ENCODE measurements around the gene ACRBP. TPM values are rescaled to one million over a fixed set of nuclear protein-coding genes. Genes with fewer than 3 reads are reported as not detected.
A peak's percentile ranks its signal among the peaks of the same experiment; 100 is the strongest.

ACRBP gene
- total and polyA plus RNA-seq, 3 donors from 2014 or later, result 172 to 715 (median 241) TPM

DNA sequence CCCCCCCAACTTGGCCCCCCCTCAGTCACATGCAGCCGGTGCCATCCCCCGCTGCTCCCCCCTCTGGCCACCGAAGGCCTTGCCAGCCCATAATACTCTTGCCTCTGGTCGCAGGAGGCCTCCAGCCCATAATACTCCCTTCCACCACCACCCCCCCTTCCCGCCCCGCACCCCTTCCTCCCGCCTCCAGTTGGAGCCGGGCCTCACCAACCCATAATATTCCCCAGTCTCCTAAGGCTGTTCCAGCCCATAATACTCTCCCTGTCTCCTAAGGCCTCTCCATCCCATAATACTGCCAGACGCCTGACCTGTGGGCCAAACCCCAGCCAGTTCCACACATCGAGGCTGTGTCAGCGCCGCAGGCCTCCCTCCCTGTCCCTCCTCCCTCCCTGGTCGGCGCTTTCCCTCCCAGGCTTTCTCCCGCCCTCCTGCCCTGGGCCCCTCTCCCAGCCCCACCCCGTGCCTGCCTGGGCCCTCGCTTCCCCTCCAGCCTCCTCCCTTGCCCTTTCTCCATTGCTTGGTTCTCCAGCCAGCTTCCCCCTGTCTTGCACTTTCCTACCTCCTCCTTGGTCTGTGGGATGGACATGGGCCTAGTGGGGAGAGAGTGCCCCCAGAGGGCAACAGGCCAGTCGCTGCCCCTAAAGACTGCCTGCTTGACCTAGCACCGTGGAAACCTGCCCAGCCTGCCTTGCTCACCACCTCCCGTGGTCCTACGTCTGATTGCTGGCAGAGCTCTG, 33.3 kb downstream of the ACRBP start:
- intact Hi-C loops (cut with DNase I; ENCODE audit: low total_unique reads), result no loop called here
- 2 to 3% methylated on average over 15 to 21 of the region's 21 CpGs for WGBS, 2 donors
- peak; percentile 96 for DNase-seq
- TF ChIP-seq POLR2A (IDR thresholded peaks at IDR 0.05), result no peak
- peak in 2 of 3 experiments; percentile 13 to 17 for TF ChIP-seq CTCF (IDR thresholded peaks at IDR 0.05)
- peak overlapping the region in 1 of 2 donors; percentile 53 for H3K4me3 ChIP-seq
- H3K4me1 ChIP-seq, result peaks cover 28% of the 10 kb centered on the region
- H3K27me3 ChIP-seq, result no peaks in the 10 kb centered on the region
- no peaks in the 10 kb centered on the region for H3K36me3 ChIP-seq (ENCODE audit: low read depth, missing control alignments)
- no peaks in the 10 kb centered on the region for H3K9me3 ChIP-seq
- H3K27ac ChIP-seq, result peak overlapping the region; percentile 85 to 88

DNA sequence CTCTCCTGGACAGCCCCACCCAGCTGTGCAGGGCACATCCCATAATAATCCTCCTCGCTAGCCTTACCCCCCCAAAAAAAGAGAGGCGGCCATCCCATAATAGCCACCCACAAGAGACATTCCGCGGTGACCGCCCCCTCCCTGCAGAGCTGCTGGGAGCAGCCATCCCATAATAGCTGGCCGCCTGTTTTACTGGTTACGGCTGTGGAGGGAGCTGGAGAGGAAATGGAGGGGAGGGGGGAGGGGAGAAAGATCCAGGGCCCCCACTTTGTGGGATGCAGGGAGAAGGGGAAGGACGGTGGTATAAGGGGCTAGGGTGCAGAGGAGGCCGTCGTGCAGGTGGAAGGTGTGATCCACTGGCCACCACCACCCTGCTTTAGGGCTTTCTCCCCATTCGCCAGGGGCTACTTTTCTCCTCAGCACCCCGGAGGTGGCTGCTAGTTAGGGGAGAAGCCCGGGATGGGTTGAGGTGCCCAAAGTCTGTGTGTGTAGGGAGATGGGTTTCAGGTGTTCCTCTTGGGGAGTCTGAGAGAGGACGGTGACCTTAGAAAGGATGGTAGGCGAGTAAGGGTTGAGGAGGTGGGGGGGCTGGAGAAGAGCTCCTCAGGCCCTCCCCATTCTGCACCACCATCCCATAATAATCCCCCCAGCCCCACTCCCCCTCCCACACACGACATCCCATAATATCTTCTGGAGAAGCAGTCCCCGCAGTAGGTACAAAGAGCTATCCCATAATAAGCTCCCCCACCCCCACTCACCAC, 34.0 kb downstream of the ACRBP start:
- H3K27ac ChIP-seq, result peak overlapping the region; percentile 85 to 88
- no peaks in the 10 kb centered on the region for H3K36me3 ChIP-seq (ENCODE audit: low read depth, missing control alignments)
- intact Hi-C loops (cut with DNase I; ENCODE audit: low total_unique reads), result no loop called here
- H3K4me3 ChIP-seq, result peak overlapping the region; percentile 31 to 53
- H3K9me3 ChIP-seq, result no peaks in the 10 kb centered on the region
- H3K4me1 ChIP-seq, result peaks cover 28% of the 10 kb centered on the region
- H3K27me3 ChIP-seq, result no peaks in the 10 kb centered on the region
- TF ChIP-seq POLR2A (IDR thresholded peaks at IDR 0.05) (no peak), CTCF (IDR thresholded peaks at IDR 0.05) (no peak)
- DNase-seq, result peak; percentile 83
- WGBS, 2 donors, result 2 to 5% methylated on average over 14 to 17 of the region's 17 CpGs

GRCh38 chr12:6612652-6613014, 34.6 kb downstream of the ACRBP start:
- Histone ChIP-seq H3K4me3 (peak overlapping the region; percentile 31 to 53), H3K4me1 (peaks cover 32% of the 10 kb centered on the region), H3K9me3 (no peaks in the 10 kb centered on the region), H3K27me3 (no peaks in the 10 kb centered on the region), H3K36me3 (ENCODE audit: low read depth, missing control alignments) (no peaks in the 10 kb centered on the region), H3K27ac (peak overlapping the region; percentile 85 to 88)
- intact Hi-C loops (cut with DNase I; ENCODE audit: low total_unique reads), result no loop called here
- TF ChIP-seq POLR2A (IDR thresholded peaks at IDR 0.05) (no peak), CTCF (IDR thresholded peaks at IDR 0.05) (no peak)
- WGBS, 2 donors, result 13 to 33% methylated on average over 5 to 7 of the region's 7 CpGs
- DNase-seq, result no peak

DNA sequence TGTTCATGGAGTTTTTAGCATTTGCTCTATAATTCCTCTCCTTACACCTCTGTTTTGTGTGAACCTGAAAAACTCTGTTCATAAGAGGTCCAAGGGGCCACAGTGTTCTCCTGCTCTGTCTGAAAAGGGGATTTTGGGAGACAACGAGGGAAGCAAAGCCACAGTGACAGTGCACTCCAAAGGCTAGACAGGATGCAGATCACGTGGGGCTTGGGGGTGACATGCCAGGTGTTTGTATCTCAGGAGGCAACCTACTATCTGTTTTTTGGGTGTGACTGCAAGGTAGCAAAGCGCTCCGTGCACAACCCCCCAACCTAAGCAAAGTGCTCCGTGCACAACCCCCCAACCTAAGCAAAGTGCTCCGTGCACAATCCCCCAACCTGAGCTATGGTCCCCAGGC, 35.0 kb downstream of the ACRBP start:
- 28 to 50% methylated on average over 5 to 6 of the region's 6 CpGs for WGBS, 2 donors
- no peaks in the 10 kb centered on the region for H3K9me3 ChIP-seq
- intact Hi-C loops (cut with DNase I; ENCODE audit: low total_unique reads), result no loop called here
- H3K27me3 ChIP-seq, result no peaks in the 10 kb centered on the region
- no peak overlapping the region for H3K4me3 ChIP-seq
- TF ChIP-seq POLR2A (IDR thresholded peaks at IDR 0.05) (no peak), CTCF (IDR thresholded peaks at IDR 0.05) (no peak)
- peak overlapping the region in 1 of 2 donors; percentile 88 for H3K27ac ChIP-seq
- peaks cover 33% of the 10 kb centered on the region for H3K4me1 ChIP-seq
- no peaks in the 10 kb centered on the region for H3K36me3 ChIP-seq (ENCODE audit: low read depth, missing control alignments)
- DNase-seq, result no peak
